H1 (cell line): ENCODE measurements around the gene RCSD1. TPM values are rescaled to one million over a fixed set of nuclear protein-coding genes. Genes with fewer than 3 reads are reported as not detected.

ENCODE experiments used
- CTCF ChIA-PET: fragments of 300-600 bp; sonication (Branson Sonifier 250); formaldehyde crosslinking; loops from one replicate; lab custom pipeline; 2021; ENCODE audit not compliant: partially characterized antibody; lab: Charles Lee
- POLR2A ChIA-PET: fragments of 300-600 bp; sonication (Branson Sonifier 250); formaldehyde crosslinking; loops from one replicate; lab custom pipeline; 2021; ENCODE audit warnings: inconsistent platforms; ENCODE audit not compliant: partially characterized antibody; lab: Charles Lee
- DNase-seq, 2 experiments: peaks; one replicate each; pipeline versions ENCODE4 v3.0.0 to v3.0.0-alpha.2; 2010 to 2022; ENCODE audit warnings: low spot score in 2 of 2, low read depth in 1 of 2, mixed read lengths in 1 of 2
- FAIRE-seq: peaks from 2 replicates; lab custom pipeline; 2011; peaks lifted over from hg19 to GRCh38; lab: Jason Lieb, UNC
- H2AFZ ChIP-seq: 2 replicates; pipeline ENCODE4 v1.8.1; 2012; ENCODE audit warnings: low read length, inconsistent platforms
- H2AK5ac ChIP-seq: 2 replicates; pipeline ENCODE4 v1.6.1; 2013; ENCODE audit warnings: low read depth, low read length
- H2BK120ac ChIP-seq: replicated peaks from 2 replicates; pipeline ENCODE3; 2013; ENCODE audit warnings: low read depth, low read length, inconsistent platforms
- H2BK12ac ChIP-seq: 2 replicates; pipeline ENCODE4 v1.6.1; 2013; ENCODE audit warnings: low read depth, low read length
- H2BK15ac ChIP-seq: 2 replicates; pipeline ENCODE4 v1.6.1; 2013; ENCODE audit warnings: low read length
- H2BK20ac ChIP-seq: 2 replicates; pipeline ENCODE4 v1.6.1; 2013; ENCODE audit warnings: low read length
- H2BK5ac ChIP-seq: 2 replicates; pipeline ENCODE4 v1.6.1; 2013; ENCODE audit warnings: low read depth, low read length
- H3K14ac ChIP-seq: 2 replicates; pipeline ENCODE4 v1.6.1; 2013; ENCODE audit warnings: inconsistent platforms; ENCODE audit not compliant: insufficient read length
- H3K18ac ChIP-seq: 2 replicates; pipeline ENCODE4 v1.6.1; 2013; ENCODE audit warnings: low read length; ENCODE audit errors: extremely low read depth
- H3K23ac ChIP-seq: 2 replicates; pipeline ENCODE4 v1.6.1; 2013; ENCODE audit warnings: inconsistent platforms; ENCODE audit not compliant: insufficient read length
- H3K23me2 ChIP-seq: 2 replicates; pipeline ENCODE4 v1.6.1; 2013; ENCODE audit warnings: low read depth, low read length
- H3K27ac ChIP-seq: 2 replicates; pipeline ENCODE4 v1.6.1; 2011; ENCODE audit warnings: low read depth, low read length, inconsistent platforms
- H3K27me3 ChIP-seq, 4 experiments: replicated peaks in 1 of 4; 1 replicate in 1 of 4; 2 replicates in 3 of 4; pipeline versions ENCODE4 v1.6.1 to v1.8.1; 2011 to 2013; ENCODE audit warnings: low read length in 3 of 4, mild to moderate bottlenecking in 3 of 4, inconsistent platforms in 2 of 4, mixed read lengths in 2 of 4, moderate library complexity in 1 of 4; ENCODE audit not compliant: control insufficient read depth in 3 of 4, insufficient read depth in 3 of 4; ENCODE audit errors: extremely low read depth in 1 of 4
- H3K36me3 ChIP-seq, 4 experiments: 2 replicates each; pipeline versions ENCODE4 v1.6.1 to v1.8.1; 2011 to 2013; ENCODE audit warnings: mild to moderate bottlenecking in 4 of 4, low read length in 3 of 4, moderate library complexity in 2 of 4, control low read depth in 1 of 4, inconsistent platforms in 1 of 4; ENCODE audit not compliant: insufficient read depth in 4 of 4, control insufficient read depth in 2 of 4
- H3K4ac ChIP-seq: replicated peaks from 2 replicates; pipeline ENCODE3; 2013; ENCODE audit warnings: low read length, low read depth, mixed read lengths, inconsistent platforms; ENCODE audit not compliant: insufficient read length
- H3K4me1 ChIP-seq, 4 experiments: replicated peaks in 1 of 4; 1 replicate in 1 of 4; 2 replicates in 3 of 4; pipeline versions ENCODE4 v1.6.1 to v1.8.1; 2011 to 2013; ENCODE audit warnings: low read length in 3 of 4, inconsistent platforms in 2 of 4, mixed read lengths in 1 of 4; ENCODE audit not compliant: insufficient read depth in 4 of 4, control insufficient read depth in 3 of 4
- H3K4me2 ChIP-seq, 2 experiments: 2 replicates each; pipeline versions ENCODE4 v1.6.1 to v1.8.1; 2011 to 2013; ENCODE audit warnings: low read depth in 2 of 2, low read length in 2 of 2, control low read depth in 1 of 2, inconsistent platforms in 1 of 2, mild to moderate bottlenecking in 1 of 2; ENCODE audit not compliant: insufficient read depth in 1 of 2
- H3K4me3 ChIP-seq, 4 experiments: fragments of 200-600, 300-600 bp in 1 of 4; sonication (generic), shearing (Covaris generic), sonication (Bioruptor Twin) in 1 of 4; 2 replicates each; pipeline versions ENCODE4 v1.5.1 to v1.8.1; 2011 to 2016; ENCODE audit warnings: low read length in 4 of 4, low read depth in 3 of 4, control low read depth in 2 of 4, inconsistent platforms in 2 of 4, mild to moderate bottlenecking in 2 of 4, mixed read lengths in 1 of 4, moderate library complexity in 1 of 4; ENCODE audit not compliant: insufficient read depth in 2 of 4; ENCODE audit errors: extremely low read depth in 1 of 4
- H3K56ac ChIP-seq: replicated peaks from 2 replicates; pipeline ENCODE3; 2013; ENCODE audit warnings: low read depth, mild to moderate bottlenecking, mixed read lengths, low read length, inconsistent platforms; ENCODE audit not compliant: insufficient read length
- H3K79me1 ChIP-seq: 2 replicates; pipeline ENCODE4 v1.6.1; 2013; ENCODE audit warnings: low read depth, low read length, control low read depth
- H3K79me2 ChIP-seq, 2 experiments: 2 replicates each; pipeline versions ENCODE4 v1.6.1 to v1.8.1; 2012 to 2013; ENCODE audit warnings: low read length in 2 of 2, mild to moderate bottlenecking in 2 of 2, inconsistent platforms in 1 of 2; ENCODE audit not compliant: insufficient read depth in 2 of 2, control insufficient read depth in 1 of 2
- H3K9ac ChIP-seq, 4 experiments: replicated peaks in 1 of 4; 1 replicate in 1 of 4; 2 replicates in 3 of 4; pipeline versions ENCODE4 v1.6.1 to v1.8.1; 2011 to 2013; ENCODE audit warnings: low read depth in 3 of 4, low read length in 3 of 4, control low read depth in 2 of 4, mild to moderate bottlenecking in 2 of 4, moderate library complexity in 2 of 4, inconsistent platforms in 1 of 4; ENCODE audit errors: extremely low read depth in 1 of 4
- H3K9me3 ChIP-seq, 2 experiments: 2 replicates each; pipeline versions ENCODE4 v1.6.1 to v1.8.1; 2012 to 2013; ENCODE audit warnings: mild to moderate bottlenecking in 2 of 2, moderate library complexity in 2 of 2, control low read depth in 1 of 2, inconsistent platforms in 1 of 2, low read depth in 1 of 2, low read length in 1 of 2, mixed read lengths in 1 of 2; ENCODE audit not compliant: insufficient read depth in 2 of 2
- H4K20me1 ChIP-seq, 2 experiments: replicated peaks in 1 of 2; 2 replicates each; pipeline versions ENCODE3 to v1.8.1; 2011 to 2013; ENCODE audit warnings: inconsistent platforms in 2 of 2, low read length in 2 of 2, mild to moderate bottlenecking in 1 of 2; ENCODE audit not compliant: insufficient read depth in 2 of 2, control insufficient read depth in 1 of 2
- H4K5ac ChIP-seq: 2 replicates; pipeline ENCODE4 v1.6.1; 2013; ENCODE audit warnings: low read length, low read depth, mixed read lengths, inconsistent platforms; ENCODE audit not compliant: insufficient read length
- H4K8ac ChIP-seq: 2 replicates; pipeline ENCODE4 v1.8.0; 2013; ENCODE audit warnings: mild to moderate bottlenecking, moderate library complexity, low read length, inconsistent platforms; ENCODE audit not compliant: insufficient read depth; ENCODE audit errors: extremely low read depth
- H4K91ac ChIP-seq: replicated peaks from 2 replicates; pipeline ENCODE3; 2013; ENCODE audit warnings: low read length, mixed read lengths, inconsistent platforms; ENCODE audit not compliant: insufficient read length
- ATF3 ChIP-seq: IDR thresholded peaks from 2 replicates; pipeline ENCODE4 v1.6.1; 2011; ENCODE audit warnings: low read depth, mild to moderate bottlenecking, low read length; ENCODE audit not compliant: insufficient read depth
- BRCA1 ChIP-seq: IDR thresholded peaks from 2 replicates; pipeline ENCODE4 v1.6.1; 2012; ENCODE audit warnings: low read depth, low read length, improper control_type of control experiment
- CBX8 ChIP-seq: fragments of 300-800, 300-1000 bp; sonication (generic); IDR thresholded peaks from 2 replicates; pipeline ENCODE4 v1.7.1; 2016; ENCODE audit warnings: low read depth, low read length, borderline replicate concordance
- GTF2F1 ChIP-seq: IDR thresholded peaks from 2 replicates; pipeline ENCODE4 v1.6.1; 2012; ENCODE audit warnings: low read depth, low read length, improper control_type of control experiment, borderline replicate concordance
- HDAC2 ChIP-seq, 2 experiments: fragments of 300-600 bp in 1 of 2; sonication (generic) in 1 of 2; IDR thresholded peaks; 2 replicates each; pipeline ENCODE4 v1.6.1; 2011 to 2012; ENCODE audit warnings: low read depth in 2 of 2, low read length in 2 of 2, mild to moderate bottlenecking in 2 of 2, moderate library complexity in 2 of 2, borderline replicate concordance in 1 of 2, inconsistent platforms in 1 of 2
- HDAC6 ChIP-seq: IDR thresholded peaks from one replicate; pipeline ENCODE4 v1.7.1; 2012; ENCODE audit warnings: low read depth, mild to moderate bottlenecking, inconsistent platforms, low read length, moderate library complexity
- JUND ChIP-seq: IDR thresholded peaks from 2 replicates; pipeline ENCODE4 v1.6.1; 2011; ENCODE audit warnings: mild to moderate bottlenecking, improper control_type of control experiment, low read length
- KDM5A ChIP-seq: fragments of 200-600 bp; IDR thresholded peaks from 2 replicates; pipeline ENCODE4 v1.7.1; 2012; ENCODE audit warnings: mild to moderate bottlenecking, low read length, inconsistent platforms, mixed read lengths
- RFX5 ChIP-seq: IDR thresholded peaks from 2 replicates; pipeline ENCODE4 v1.6.1; 2011; ENCODE audit warnings: low read depth, low read length, improper control_type of control experiment, borderline replicate concordance
- TEAD4 ChIP-seq: IDR thresholded peaks from 2 replicates; pipeline ENCODE4 v1.6.1; 2012; ENCODE audit warnings: low read depth, low read length, inconsistent platforms, mixed read lengths
- WGBS, 2 experiments: shearing (Covaris generic) in 1 of 2; methylation state at CpG; one replicate each; pipeline versions ENCODE4 v1.1.6 to v1.1.7; 2013 to 2015; ENCODE audit warnings: low lambda C conversion rate in 2 of 2, mixed read lengths in 2 of 2, inconsistent platforms in 1 of 2, low coverage in 1 of 2, missing lambda C conversion rate in 1 of 2; ENCODE audit not compliant: insufficient replicate concordance in 2 of 2, insufficient coverage in 1 of 2, insufficient read length in 1 of 2; ENCODE audit errors: extremely low coverage in 1 of 2, missing lambda C conversion rate in 1 of 2; 5-methylcytosine and 5-hydroxymethylcytosine counted together
- polyA plus RNA-seq, 7 experiments: library from polyadenylated mRNA; depleted of rRNA in 3 of 7; stranded (reverse) in 5 of 7; unstranded in 2 of 7; fragments of >200 nt in 5 of 7; fragments of 200-250 nt in 2 of 7; gene quantifications; 1 replicate in 5 of 7; 2 replicates in 1 of 7; 4 replicates in 1 of 7; pipeline versions ENCODE4 v1.2.1 to v1.2.3, GENCODE V29; 2011 to 2013; ENCODE audit warnings: missing spikeins in 2 of 7, mixed read lengths in 2 of 7
- total RNA-seq: library from RNA; stranded (reverse); fragmentation: NEBNext Ultra II Directional; extraction: Animal tissue kit (Norgen Biotek cat#: 25700); gene quantifications from 2 replicates; pipeline ENCODE4 v1.2.1, GENCODE V29; 2021
- TF ChIP-seq, protein P1 (sequence below): IDR thresholded peaks from 2 replicates; pipeline ENCODE4 v1.6.1; 2012; ENCODE audit warnings: inconsistent platforms
- TF ChIP-seq, protein P2 (sequence below): IDR thresholded peaks from 2 replicates; pipeline ENCODE4 v1.6.1; 2012; ENCODE audit warnings: inconsistent platforms

The RCSD1 gene
- total and polyA plus RNA-seq, 2 of the 8 experiments (the other 6 are each of a cell fraction or from before 2014, with no cell fraction given) = 0.47 to 0.69 TPM

- H3K56ac ChIP-seq = no peak overlapping the region
- no peak overlapping the region for H2AFZ ChIP-seq
- WGBS, 2 experiments = 93% methylated on average over 1 of the region's 1 CpG; no CpG with 5 or more reads in 1 of the 2 experiments
- CTCF ChIA-PET = interaction anchor here (0.8 kb wide), 1 partner anchor 77 kb away, joined by 4 read pairs; no protein-coding TSS in a partner anchor
- H3K18ac ChIP-seq = no peak overlapping the region
- POLR2A ChIA-PET = no interaction called here
- no peak overlapping the region for H2AK5ac ChIP-seq
- no peak overlapping the region for H2BK5ac ChIP-seq
- no peaks in the 10 kb centered on the region for H3K9me3 ChIP-seq
- H2BK20ac ChIP-seq = no peak overlapping the region
- H4K20me1 ChIP-seq = peaks cover 10 to 20% of the 10 kb centered on the region in 2 experiments
- H4K91ac ChIP-seq = no peak overlapping the region
- FAIRE-seq (no peak), DNase-seq (no peak)
- no peaks in the 10 kb centered on the region for H3K23me2 ChIP-seq
- peaks cover 3 to 80% of the 10 kb centered on the region in 2 experiments; a peak in 3 of 4 replicates for H3K79me2 ChIP-seq
- H3K79me1 ChIP-seq = peaks cover 11% of the 10 kb centered on the region
- no peak overlapping the region for H3K4me3 ChIP-seq
- no peak overlapping the region for H3K14ac ChIP-seq
- no peak overlapping the region for H3K27ac ChIP-seq
- H2BK15ac ChIP-seq = no peak overlapping the region
- H2BK120ac ChIP-seq = no peak overlapping the region
- H3K36me3 ChIP-seq = peaks cover 0 to 12% (median 4%) of the 10 kb centered on the region in 4 experiments; a peak in 4 of 8 replicates
- no peak overlapping the region for H3K23ac ChIP-seq
- no peak overlapping the region; a peak in 1 of 4 replicates for H3K4me2 ChIP-seq
- H3K9ac ChIP-seq = no peak overlapping the region
- H3K4me1 ChIP-seq = peaks cover 3 to 4% (median 3%) of the 10 kb centered on the region in 4 experiments; a peak in 2 of 7 replicates
- no peak overlapping the region for H3K4ac ChIP-seq
- no peak overlapping the region for H2BK12ac ChIP-seq
- H4K8ac ChIP-seq = no peak overlapping the region
- no peak overlapping the region for H4K5ac ChIP-seq
- no peaks in the 10 kb centered on the region for H3K27me3 ChIP-seq
- TF ChIP-seq GTF2F1 (no peak), HDAC6 (no peak), KDM5A (no peak), HDAC2 (IDR thresholded peaks at IDR 0.05; ENCODE audit: borderline replicate concordance in 1 of 2, low read depth in 2 of 2, low read length in 2 of 2) (no peak), RFX5 (no peak), CBX8 (no peak), ATF3 (no peak), TEAD4 (no peak), BRCA1 (no peak), JUND (no peak)
- TF ChIP-seq, protein P1, sequence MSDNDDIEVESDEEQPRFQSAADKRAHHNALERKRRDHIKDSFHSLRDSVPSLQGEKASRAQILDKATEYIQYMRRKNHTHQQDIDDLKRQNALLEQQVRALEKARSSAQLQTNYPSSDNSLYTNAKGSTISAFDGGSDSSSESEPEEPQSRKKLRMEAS = no peak
- TF ChIP-seq, protein P2, sequence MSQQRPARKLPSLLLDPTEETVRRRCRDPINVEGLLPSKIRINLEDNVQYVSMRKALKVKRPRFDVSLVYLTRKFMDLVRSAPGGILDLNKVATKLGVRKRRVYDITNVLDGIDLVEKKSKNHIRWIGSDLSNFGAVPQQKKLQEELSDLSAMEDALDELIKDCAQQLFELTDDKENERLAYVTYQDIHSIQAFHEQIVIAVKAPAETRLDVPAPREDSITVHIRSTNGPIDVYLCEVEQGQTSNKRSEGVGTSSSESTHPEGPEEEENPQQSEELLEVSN = no peak
Measured at GRCh38 chr1:167726008-167726407, 96.0 kb downstream of the RCSD1 start.
